GM12891 (cell line): Measurements from ENCODE around the gene PI4K2A.
"Not testable (repeated sequence)": the region's sequence is repeated elsewhere in the genome, so short reads cannot be mapped to it uniquely, and the experiment has no call there.

ENCODE experiments used
- DNase-seq: peaks from one replicate; pipeline ENCODE4 v3.0.0; 2011; ENCODE audit warnings: low spot score; ENCODE audit not compliant: insufficient read length
- FAIRE-seq: peaks from 2 replicates; lab custom pipeline; 2011; peaks lifted over from hg19 to GRCh38; lab: Jason Lieb, UNC
- PAX5 ChIP-seq: IDR thresholded peaks from 2 replicates; pipeline ENCODE4 v1.6.1; 2011; ENCODE audit warnings: low read length, moderate library complexity, mild to moderate bottlenecking; ENCODE audit not compliant: insufficient read depth, severe bottlenecking
- POLR2A ChIP-seq: IDR thresholded peaks from 2 replicates; pipeline ENCODE4 v1.6.1; 2011; ENCODE audit warnings: low read depth, low read length, control low read depth
- POLR2AphosphoS5 ChIP-seq: IDR thresholded peaks from 2 replicates; pipeline ENCODE4 v1.6.1; 2011; ENCODE audit warnings: low read depth, low read length, control low read depth
- POU2F2 ChIP-seq: IDR thresholded peaks from 2 replicates; pipeline ENCODE4 v1.6.1; 2011; ENCODE audit warnings: low read depth, mild to moderate bottlenecking, control low read depth, low read length, moderate library complexity
- SPI1 ChIP-seq: IDR thresholded peaks from 2 replicates; pipeline ENCODE4 v1.6.1; 2011; ENCODE audit warnings: low read depth, low read length, control low read depth
- TAF1 ChIP-seq: IDR thresholded peaks from 2 replicates; pipeline ENCODE4 v1.6.1; 2011; ENCODE audit warnings: low read depth, low read length, control low read depth

Gene PI4K2A

DNA sequence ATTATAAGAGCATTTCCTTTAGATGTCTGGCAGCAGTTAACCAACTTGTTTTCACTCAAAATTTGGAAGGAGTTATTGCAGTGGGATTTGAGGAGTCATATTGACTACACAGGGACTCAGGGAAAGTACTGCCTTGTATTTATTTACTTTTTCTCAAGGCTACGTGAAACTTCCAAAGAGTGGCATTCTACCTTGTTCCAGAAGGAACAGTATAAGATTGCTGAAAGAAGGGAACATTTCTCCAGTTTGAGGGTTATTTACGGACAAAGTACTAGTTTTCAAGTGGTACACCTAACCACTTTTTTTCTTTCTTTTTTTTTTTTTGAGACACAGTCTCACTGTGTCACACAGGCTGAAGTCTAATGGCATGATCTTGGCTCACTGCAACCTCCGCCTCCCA, 12.2 kb upstream of the PI4K2A start:
- no peak for DNase-seq
- FAIRE-seq: no peak
- TF ChIP-seq TAF1: no peak

DNA sequence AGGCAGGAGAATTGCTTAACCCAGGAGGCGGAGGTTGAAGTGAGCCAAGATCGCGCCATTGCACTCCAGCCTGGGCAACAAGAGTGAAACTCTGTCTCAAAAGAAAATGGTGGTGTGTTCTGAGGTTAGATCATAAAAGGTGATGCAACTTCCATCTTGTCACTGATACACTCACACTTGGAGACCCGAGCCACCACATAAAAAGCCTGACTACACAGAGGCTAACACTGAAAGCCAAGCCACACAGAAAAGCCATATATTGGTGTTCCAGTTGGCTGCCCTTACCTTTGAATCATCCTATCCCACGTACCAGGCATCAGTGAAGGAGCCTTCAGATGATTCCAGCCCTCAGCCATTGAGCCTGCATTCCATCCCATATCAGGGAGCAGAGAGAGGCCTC, 11.2 kb upstream of the PI4K2A start:
- FAIRE-seq: no peak
- TF ChIP-seq SPI1 (no peak), POLR2A (no peak), TAF1 (no peak), POU2F2 (no peak), PAX5 (no peak), POLR2AphosphoS5 (no peak)
- no peak for DNase-seq

DNA sequence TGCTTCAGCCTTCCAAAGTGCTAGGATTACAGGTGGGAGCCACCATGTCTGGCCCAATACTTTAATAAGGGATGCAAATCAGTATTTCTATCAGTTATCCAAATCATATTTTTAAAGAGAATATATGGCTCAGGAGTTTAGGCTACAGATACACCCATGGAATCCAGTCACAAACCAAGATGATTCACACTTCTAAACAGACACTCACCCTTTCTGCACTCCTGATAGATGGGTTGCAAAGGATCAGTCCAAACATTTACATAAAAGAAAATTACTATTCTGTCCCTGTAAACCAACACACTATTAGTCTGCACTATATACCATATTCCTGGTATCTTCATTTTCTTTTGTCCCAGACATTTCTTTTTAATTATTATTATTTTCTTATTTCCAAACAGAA, 9.4 kb upstream of the PI4K2A start:
- DNase-seq: no peak
- no peak for FAIRE-seq
- TF ChIP-seq POLR2A (no peak), POLR2AphosphoS5 (no peak), TAF1 (no peak), SPI1 (no peak), POU2F2 (no peak), PAX5 (no peak)

DNA sequence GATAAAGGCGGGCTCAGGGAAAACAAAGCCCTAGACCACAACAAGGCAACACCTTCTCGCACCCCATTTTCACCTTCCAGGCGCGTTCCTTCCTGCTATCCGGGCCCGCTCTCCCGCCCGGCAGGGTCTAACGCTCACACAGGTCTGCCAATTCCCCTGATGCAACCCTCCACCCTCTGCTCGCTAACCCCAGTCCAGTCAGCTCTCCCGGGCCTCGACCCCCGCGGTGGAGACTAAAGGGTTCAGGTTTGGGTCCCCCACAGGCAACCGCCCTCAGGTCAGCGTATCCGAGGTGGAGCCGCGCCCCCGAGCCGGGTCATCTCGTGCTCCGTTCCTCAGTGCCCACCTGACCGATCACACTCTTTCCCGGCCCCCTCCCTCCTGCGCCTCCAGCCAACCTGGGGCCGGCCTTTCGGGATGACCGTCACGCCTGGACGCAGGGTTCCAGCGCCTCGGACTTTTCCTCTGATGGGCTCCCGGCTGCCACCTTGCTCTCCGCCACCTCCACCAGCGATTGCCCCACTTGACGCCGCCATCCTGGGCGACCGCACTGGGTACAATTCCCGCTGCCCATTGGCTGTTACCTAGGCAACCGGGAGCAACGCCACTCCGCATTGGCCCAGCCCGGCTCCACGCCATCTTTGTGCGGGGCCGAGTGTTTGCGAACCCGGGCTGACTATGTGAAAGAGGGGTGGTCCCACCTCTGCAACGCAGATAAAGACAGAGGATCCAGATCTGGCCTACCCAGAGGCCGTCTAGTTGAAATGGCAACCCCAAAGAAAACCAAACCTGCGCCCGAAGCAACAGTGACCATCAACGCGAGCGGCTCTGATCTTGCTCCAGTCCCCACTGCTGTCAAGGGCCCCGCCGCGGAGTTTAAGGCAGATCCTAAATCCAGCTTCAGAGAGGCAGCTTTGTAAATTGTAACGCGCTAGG, 7.3 kb upstream of the PI4K2A start, which contains the start of gene MORN4:
Gene MORN4 (minus strand): TSS at position 552 of the 936 bp plus-strand sequence. CDS start 13,847 bp downstream, outside the sequence.
- TF ChIP-seq POLR2A: no peak
- TF ChIP-seq POU2F2: no peak
- peak; percentile 51; the same call in 1 of the 2 replicates for TF ChIP-seq TAF1
- no peak for TF ChIP-seq POLR2AphosphoS5
- FAIRE-seq: peak; percentile 85
- peak; percentile 88 for DNase-seq

DNA sequence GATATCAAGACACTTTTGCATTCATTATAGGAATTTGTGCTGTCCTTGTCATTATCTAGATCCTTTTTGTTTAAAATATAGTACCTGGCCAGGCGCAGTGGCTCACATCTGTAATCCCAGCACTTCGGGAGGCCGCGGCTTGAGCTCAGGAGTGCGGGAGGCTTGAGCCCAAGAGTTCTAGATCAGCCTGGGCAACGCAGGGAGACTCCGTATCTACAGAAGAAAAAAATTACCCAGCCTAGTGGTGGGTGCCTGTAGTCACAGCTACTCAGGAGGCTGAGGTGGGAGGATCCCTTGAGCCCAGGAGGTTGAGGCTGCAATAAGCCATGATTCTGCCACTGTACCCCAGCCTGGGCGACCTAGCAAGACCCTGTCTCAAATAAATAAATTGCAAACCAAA, 6.5 kb upstream of the PI4K2A start:
- DNase-seq (no peak), FAIRE-seq (no peak)
- TF ChIP-seq SPI1: no peak
- no peak for TF ChIP-seq TAF1
- no peak for TF ChIP-seq PAX5
- no peak for TF ChIP-seq POLR2AphosphoS5

DNA sequence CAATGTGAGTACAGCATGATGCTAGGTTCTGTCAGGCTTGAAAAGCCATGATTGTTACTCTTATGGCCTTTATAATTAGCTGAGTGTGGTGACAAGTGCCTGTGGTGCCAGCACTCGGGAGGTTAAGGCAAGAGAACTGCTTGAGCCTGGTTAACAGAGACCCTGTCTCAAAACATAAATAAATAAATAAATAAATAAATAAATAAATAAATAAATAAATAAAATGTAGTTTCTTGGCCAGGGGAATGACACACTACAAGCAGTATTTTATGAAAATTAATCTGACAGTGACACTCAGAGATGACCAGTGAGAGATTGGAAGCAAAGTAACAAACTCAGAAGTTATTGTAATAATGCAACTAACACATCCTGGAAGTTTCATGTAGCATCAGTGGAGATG, 4.9 kb upstream of the PI4K2A start:
- no peak for TF ChIP-seq POU2F2
- TF ChIP-seq SPI1: no peak
- no peak for TF ChIP-seq TAF1
- no peak for TF ChIP-seq PAX5
- FAIRE-seq (no peak), DNase-seq (no peak)

DNA sequence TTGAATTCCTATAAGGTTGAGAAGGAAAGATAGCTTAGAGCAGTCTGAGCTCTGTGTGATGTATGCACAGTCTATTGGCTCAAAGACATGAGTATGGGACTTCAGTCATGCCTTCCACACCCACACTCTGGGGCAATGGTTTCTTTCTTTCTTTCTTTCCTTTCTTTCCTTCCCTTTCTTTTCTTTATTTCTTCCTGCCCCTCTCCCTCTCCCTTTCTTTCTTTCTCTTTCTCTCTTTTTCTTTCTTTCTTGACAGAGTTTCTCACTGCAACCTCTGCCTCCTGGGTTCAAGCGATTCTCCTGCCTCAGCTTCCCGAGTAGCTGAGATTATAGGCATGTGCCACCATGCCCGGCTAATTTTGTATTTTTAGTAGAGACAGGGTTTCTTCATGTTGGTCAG, 1.4 kb upstream of the PI4K2A start:
- not testable (repeated sequence) for DNase-seq, FAIRE-seq

DNA sequence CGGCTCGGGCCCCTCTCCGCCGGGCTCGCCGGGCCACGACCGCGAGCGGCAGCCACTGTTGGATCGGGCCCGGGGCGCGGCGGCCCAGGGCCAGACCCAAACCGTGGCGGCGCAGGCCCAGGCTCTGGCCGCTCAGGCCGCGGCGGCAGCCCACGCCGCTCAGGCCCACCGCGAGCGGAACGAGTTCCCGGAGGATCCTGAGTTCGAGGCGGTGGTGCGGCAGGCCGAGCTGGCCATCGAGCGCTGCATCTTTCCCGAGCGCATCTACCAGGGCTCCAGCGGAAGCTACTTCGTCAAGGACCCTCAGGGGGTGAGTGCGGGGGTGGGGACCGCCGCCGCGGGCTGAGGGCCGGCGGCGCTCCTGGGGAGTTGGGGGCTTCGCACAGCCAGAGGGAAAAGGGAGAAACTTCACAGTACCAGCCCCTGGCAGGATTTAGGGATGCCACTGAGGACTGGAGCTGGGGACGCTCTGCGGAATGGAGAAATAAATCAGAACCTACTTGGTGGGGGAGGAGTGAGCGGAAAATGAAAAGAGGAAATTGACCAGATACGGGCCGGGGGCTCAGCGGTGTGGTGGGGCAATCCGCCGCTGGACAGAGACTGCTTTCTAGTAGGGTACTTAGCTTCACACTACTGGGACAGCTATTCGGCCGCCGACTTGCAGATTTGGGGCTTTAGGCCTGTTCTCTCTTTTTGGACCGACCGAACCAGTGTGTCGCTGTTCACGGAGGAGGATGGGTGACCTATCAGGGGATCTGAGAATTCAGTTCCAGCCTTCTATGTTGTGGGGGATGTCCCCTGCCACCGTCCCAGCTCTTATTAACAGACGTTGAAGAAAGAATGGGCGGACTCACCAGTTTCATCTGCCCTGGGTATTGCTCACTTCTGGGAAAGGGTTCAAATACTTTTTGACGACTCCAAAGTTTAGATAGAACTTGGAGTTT, 669 bp downstream of the PI4K2A start:
- DNase-seq (peak; percentile 35), FAIRE-seq (peak; percentile 23)
- TF ChIP-seq SPI1 (no peak), POLR2A (0 out of 2 replicates have a peak, but pooled peaks have one; percentile 4)

DNA sequence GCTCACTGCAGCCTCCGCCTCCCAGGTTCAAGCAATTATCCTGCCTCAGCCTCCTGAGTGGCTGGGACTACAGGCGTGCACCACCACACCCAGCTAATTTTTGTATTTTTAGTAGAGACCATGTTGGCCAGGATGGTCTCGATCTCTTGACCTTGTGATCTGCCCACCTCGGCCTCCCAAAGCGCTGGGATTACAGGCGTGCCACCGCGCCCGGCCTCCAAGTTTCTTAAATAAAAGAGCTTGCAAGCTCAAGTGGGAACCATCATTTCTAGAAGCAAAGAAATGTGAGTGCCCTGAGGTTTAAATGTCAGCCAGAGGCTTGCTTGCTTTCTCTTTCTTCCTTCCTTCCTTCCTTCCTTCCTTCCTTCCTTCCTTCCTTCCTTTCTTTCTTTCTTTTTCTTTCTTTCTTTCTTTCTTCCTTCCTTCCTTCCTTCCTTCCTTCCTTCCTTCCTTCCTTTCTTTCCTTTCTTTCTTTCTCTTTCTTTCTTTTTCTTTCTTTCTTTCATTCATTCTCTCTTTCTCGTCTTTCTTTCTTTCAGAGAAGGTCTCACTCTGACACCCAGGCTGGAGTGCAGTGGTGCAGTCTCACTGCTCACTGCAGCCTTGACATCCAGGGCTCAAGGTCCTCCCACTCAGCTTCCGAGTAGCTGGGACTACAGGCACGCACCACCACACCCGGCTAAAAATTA, 2.1 kb downstream of the PI4K2A start:
- not testable (repeated sequence) for FAIRE-seq, DNase-seq

DNA sequence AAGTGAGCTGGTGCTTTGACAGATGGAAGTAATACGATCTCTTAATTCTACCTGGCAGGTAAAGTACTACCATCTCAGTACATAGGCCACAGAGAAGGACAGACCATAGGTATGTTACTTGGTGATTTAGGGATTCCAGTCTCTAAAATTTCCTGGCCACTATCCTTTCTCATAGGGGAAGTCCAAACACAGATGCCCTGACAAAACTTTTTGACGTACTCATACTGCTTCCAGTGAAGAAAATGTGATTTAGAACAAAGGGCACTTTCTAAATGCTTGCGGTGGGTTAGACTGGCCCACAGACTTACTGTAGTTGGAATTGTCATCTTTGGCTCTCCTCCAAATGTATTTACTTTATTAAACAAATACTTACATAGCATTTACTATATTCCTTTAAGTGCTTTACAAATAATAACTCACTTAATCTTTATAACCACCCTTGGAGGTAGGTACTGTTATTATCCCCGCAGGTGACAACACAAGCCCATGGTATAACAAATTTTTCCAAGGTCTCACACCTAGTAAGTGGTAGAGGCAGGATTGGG, 3.0 kb downstream of the PI4K2A start:
- FAIRE-seq (no peak), DNase-seq (no peak)
- no peak for TF ChIP-seq POLR2AphosphoS5
- TF ChIP-seq POU2F2: no peak
- no peak for TF ChIP-seq TAF1
- no peak for TF ChIP-seq POLR2A
- TF ChIP-seq SPI1: no peak
